GM19025 (cell line): ENCODE results near the gene CCHCR1.
A peak's percentile ranks its signal among the peaks of the same experiment; 100 is the strongest.
"Not testable (repeated sequence)": the region's sequence is repeated elsewhere in the genome, so short reads cannot be mapped to it uniquely, and the experiment has no call there.

Experiments
- ATAC-seq: cut with Tn5 transposase; IDR thresholded peaks from one replicate; pipeline ENCODE4 v1.9.1; 2021; ENCODE audit warnings: mild to moderate bottlenecking, low read depth, moderate library complexity; ENCODE audit not compliant: unreplicated experiment

CCHCR1 gene

GRCh38 chr6:31183859-31184258 lies 26.3 kb upstream of the CCHCR1 start:
- not testable (repeated sequence) for ATAC-seq

GRCh38 chr6:31183287-31183686 lies 25.7 kb upstream of the CCHCR1 start:
- ATAC-seq: not testable (repeated sequence)

GRCh38 chr6:31180500-31180899 lies 22.9 kb upstream of the CCHCR1 start:
- ATAC-seq: peak; percentile 97

- ATAC-seq: no peak
Measured at GRCh38 chr6:31179896-31180295, 22.3 kb upstream of the CCHCR1 start.

- ATAC-seq: no peak
Measured at GRCh38 chr6:31179042-31179386, 21.4 kb upstream of the CCHCR1 start.

GRCh38 chr6:31178143-31179041 lies 20.8 kb upstream of the CCHCR1 start:
- no peak for ATAC-seq

GRCh38 chr6:31175971-31176370 lies 18.4 kb upstream of the CCHCR1 start:
- no peak for ATAC-seq

- ATAC-seq: no peak
Measured at GRCh38 chr6:31174378-31174777, 16.8 kb upstream of the CCHCR1 start.

- no peak for ATAC-seq
Measured at GRCh38 chr6:31173406-31173805, 15.8 kb upstream of the CCHCR1 start.

GRCh38 chr6:31172973-31173384 lies 15.4 kb upstream of the CCHCR1 start:
- ATAC-seq: no peak

GRCh38 chr6:31171931-31172905 lies 14.6 kb upstream of the CCHCR1 start:
- ATAC-seq: no peak

GRCh38 chr6:31170987-31171671 lies 13.5 kb upstream of the CCHCR1 start:
- no peak for ATAC-seq

- no peak for ATAC-seq
Measured at GRCh38 chr6:31170600-31170881, 12.9 kb upstream of the CCHCR1 start, which contains the start of gene POU5F1. Gene POU5F1 (minus strand): TSS chr6:31170682. CDS start chr6:31170620, 62 bp downstream.

GRCh38 chr6:31169858-31170599 lies 12.4 kb upstream of the CCHCR1 start:
- ATAC-seq: not testable (repeated sequence)

GRCh38 chr6:31169123-31169857 lies 11.7 kb upstream of the CCHCR1 start:
- no peak for ATAC-seq

- no peak for ATAC-seq
Measured at GRCh38 chr6:31168606-31169005, 11.0 kb upstream of the CCHCR1 start.

GRCh38 chr6:31165986-31166385 lies 8.4 kb upstream of the CCHCR1 start:
- no peak for ATAC-seq

- peak; percentile 68 for ATAC-seq
Measured at GRCh38 chr6:31165064-31165832, 7.6 kb upstream of the CCHCR1 start.
